A673 (cell line): ENCODE data around the gene PRKG1. TPM values are rescaled to one million over a fixed set of nuclear protein-coding genes. Genes with fewer than 3 reads are reported as not detected.

ENCODE experiments used
- BruUV-seq: library from RNA; stranded (reverse); fragments of 400-500 nt; replicated peaks from 2 replicates; lab custom pipeline; 2021; lab: Mats Ljungman, UMichigan
- CTCF ChIA-PET: fragments of 300-600 bp; sonication (Branson Sonifier 250); formaldehyde crosslinking; loops from one replicate; lab custom pipeline; 2022; ENCODE audit warnings: antibody characterized with exemption; lab: Charles Lee
- POLR2A ChIA-PET: fragments of 300-600 bp; sonication (Branson Sonifier 250); formaldehyde crosslinking; loops from one replicate; lab custom pipeline; 2022; ENCODE audit warnings: antibody characterized with exemption; ENCODE audit not compliant: low non-redundant PET; lab: Charles Lee
- DNase-seq: peaks from one replicate; pipeline ENCODE4 v3.0.0-alpha.2; 2015; ENCODE audit warnings: low spot score
- H3K27ac ChIP-seq: fragments of 200-600 bp; sonication (generic); 2 replicates; pipeline ENCODE4 v1.5.1; 2016; ENCODE audit warnings: mixed run types, low read depth, mild to moderate bottlenecking, mixed read lengths, antibody characterized with exemption, low read length; ENCODE audit not compliant: poor library complexity, severe bottlenecking
- H3K27me3 ChIP-seq: fragments of 200-600 bp; sonication (generic); replicated peaks from 2 replicates; pipeline ENCODE4 v1.6.1; 2017; ENCODE audit warnings: mixed run types, low read depth, mild to moderate bottlenecking, mixed read lengths, antibody characterized with exemption, low read length; ENCODE audit not compliant: insufficient read depth, poor library complexity
- H3K36me3 ChIP-seq: fragments of 200-600 bp; sonication (generic); 2 replicates; pipeline ENCODE4 v1.6.1; 2016; ENCODE audit warnings: mixed run types, mild to moderate bottlenecking, mixed read lengths, antibody characterized with exemption, low read length; ENCODE audit not compliant: insufficient read depth, poor library complexity, severe bottlenecking
- H3K4me1 ChIP-seq: fragments of 200-600 bp; sonication (generic); 2 replicates; pipeline ENCODE4 v1.6.1; 2017; ENCODE audit warnings: mixed run types, mild to moderate bottlenecking, mixed read lengths, antibody characterized with exemption, low read length; ENCODE audit not compliant: insufficient read depth, poor library complexity, severe bottlenecking
- H3K4me3 ChIP-seq: fragments of 200-600 bp; sonication (generic); 2 replicates; pipeline ENCODE4 v1.5.1; 2016; ENCODE audit warnings: low read depth, mixed run types, mild to moderate bottlenecking, mixed read lengths, low read length; ENCODE audit not compliant: poor library complexity, severe bottlenecking
- H3K9me3 ChIP-seq: fragments of 200-600 bp; sonication (generic); 2 replicates; pipeline ENCODE4 v1.6.1; 2016; ENCODE audit warnings: mixed run types, low read depth, mild to moderate bottlenecking, mixed read lengths, antibody characterized with exemption, low read length; ENCODE audit not compliant: poor library complexity, severe bottlenecking
- CTCF ChIP-seq: fragments of 300-800, 200-600 bp; sonication (generic); conservative IDR thresholded peaks from 2 replicates; pipeline ENCODE4 v1.5.1; 2017; ENCODE audit warnings: low read depth, mild to moderate bottlenecking, antibody characterized with exemption, low read length, moderate library complexity, mixed read lengths
- EZH2 ChIP-seq: fragments of 200-600 bp; sonication (generic); IDR thresholded peaks from 2 replicates; pipeline ENCODE4 v1.6.1; 2017; ENCODE audit warnings: borderline replicate concordance, low read depth, mild to moderate bottlenecking, mixed read lengths, antibody characterized with exemption, low read length; ENCODE audit not compliant: poor library complexity, severe bottlenecking
- intact Hi-C: fragments of 100-400 bp; cut with micrococcal nuclease; formaldehyde crosslinking; loops from one replicate; pipeline ENCODE4 v1.10.0; 2022; ENCODE audit not compliant: unreplicated experiment
- total RNA-seq: library from RNA; stranded (reverse); gene quantifications from 2 replicates; pipeline ENCODE4 v1.2.3, GENCODE V29; 2021

PRKG1 gene
- total RNA-seq, 1 experiment from 2014 or later = 0.58 TPM

GRCh38 chr10:51834548-51834947 is 760.3 kb downstream of the PRKG1 start:
- ChIA-PET POLR2A (no interaction called here), CTCF (no interaction called here)
- Histone ChIP-seq H3K4me3 (no peak overlapping the region), H3K36me3 (no peaks in the 10 kb centered on the region), H3K27me3 (no peaks in the 10 kb centered on the region), H3K9me3 (peaks cover 6% of the 10 kb centered on the region), H3K4me1 (no peaks in the 10 kb centered on the region), H3K27ac (no peak overlapping the region)
- no peak for TF ChIP-seq EZH2
- no peak for TF ChIP-seq CTCF
- no TSS peak for BruUV-seq
- no peak for DNase-seq
- intact Hi-C loops = no loop called here

- no peaks in the 10 kb centered on the region for H3K36me3 ChIP-seq
- intact Hi-C loops = no loop called here
- H3K27me3 ChIP-seq = no peaks in the 10 kb centered on the region
- no peak overlapping the region for H3K4me3 ChIP-seq
- BruUV-seq = no TSS peak
- H3K27ac ChIP-seq = no peak overlapping the region
- ChIA-PET CTCF (no interaction called here), POLR2A (no interaction called here)
- peaks cover 6% of the 10 kb centered on the region for H3K9me3 ChIP-seq
- H3K4me1 ChIP-seq = no peaks in the 10 kb centered on the region
- no peak for DNase-seq
- TF ChIP-seq CTCF (no peak), EZH2 (no peak)
These were observed 764.2 kb downstream of the PRKG1 start for GRCh38 chr10:51838471-51838870.

- CTCF ChIA-PET = no interaction called here
- Histone ChIP-seq H3K27me3 (no peaks in the 10 kb centered on the region), H3K4me1 (no peaks in the 10 kb centered on the region), H3K36me3 (no peaks in the 10 kb centered on the region), H3K9me3 (no peaks in the 10 kb centered on the region), H3K27ac (no peak overlapping the region), H3K4me3 (no peak overlapping the region)
- POLR2A ChIA-PET = no interaction called here
- intact Hi-C loops = no loop called here
- BruUV-seq = no TSS peak
- TF ChIP-seq CTCF = no peak
- no peak for TF ChIP-seq EZH2
- no peak for DNase-seq
These were observed 769.7 kb downstream of the PRKG1 start for GRCh38 chr10:51843966-51844365.
